ENCODE measurements around the gene CATSPERE.

DNA sequence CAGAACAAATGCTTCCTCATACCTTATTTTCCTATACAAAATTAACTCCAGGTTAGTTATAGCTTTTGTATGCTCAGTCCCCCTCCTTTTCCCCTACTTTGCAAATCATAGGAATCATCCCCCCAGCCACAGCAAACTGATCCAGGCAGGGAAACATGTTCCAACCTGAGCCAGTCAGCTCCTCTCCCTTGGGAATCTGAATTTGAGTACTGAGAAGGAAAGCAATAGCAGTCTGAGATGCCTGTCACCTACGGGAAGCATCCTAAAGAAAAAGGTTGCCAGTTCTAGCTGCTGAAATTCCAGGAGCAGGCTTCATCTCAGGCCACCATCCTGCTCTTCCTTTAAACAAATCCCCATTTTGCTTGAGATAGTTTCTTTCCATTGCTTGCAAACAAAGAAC, 16.2 kb upstream of the CATSPERE start:
- TF ChIP-seq, protein P1, sequence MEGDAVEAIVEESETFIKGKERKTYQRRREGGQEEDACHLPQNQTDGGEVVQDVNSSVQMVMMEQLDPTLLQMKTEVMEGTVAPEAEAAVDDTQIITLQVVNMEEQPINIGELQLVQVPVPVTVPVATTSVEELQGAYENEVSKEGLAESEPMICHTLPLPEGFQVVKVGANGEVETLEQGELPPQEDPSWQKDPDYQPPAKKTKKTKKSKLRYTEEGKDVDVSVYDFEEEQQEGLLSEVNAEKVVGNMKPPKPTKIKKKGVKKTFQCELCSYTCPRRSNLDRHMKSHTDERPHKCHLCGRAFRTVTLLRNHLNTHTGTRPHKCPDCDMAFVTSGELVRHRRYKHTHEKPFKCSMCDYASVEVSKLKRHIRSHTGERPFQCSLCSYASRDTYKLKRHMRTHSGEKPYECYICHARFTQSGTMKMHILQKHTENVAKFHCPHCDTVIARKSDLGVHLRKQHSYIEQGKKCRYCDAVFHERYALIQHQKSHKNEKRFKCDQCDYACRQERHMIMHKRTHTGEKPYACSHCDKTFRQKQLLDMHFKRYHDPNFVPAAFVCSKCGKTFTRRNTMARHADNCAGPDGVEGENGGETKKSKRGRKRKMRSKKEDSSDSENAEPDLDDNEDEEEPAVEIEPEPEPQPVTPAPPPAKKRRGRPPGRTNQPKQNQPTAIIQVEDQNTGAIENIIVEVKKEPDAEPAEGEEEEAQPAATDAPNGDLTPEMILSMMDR (IDR thresholded peaks at IDR 0.05) = no peak
- no peak for TF ChIP-seq EP300 (IDR thresholded peaks at IDR 0.05)
- no peak for TF ChIP-seq POLR2A (IDR thresholded peaks at IDR 0.05)
